Endometrium (tissue), 2 donors: ENCODE data around the gene SLC35E2B.
"Not testable (repeated sequence)": the region's sequence is repeated elsewhere in the genome, so short reads cannot be mapped to it uniquely, and the experiment has no call there.

Experiments
- FAIRE-seq: peaks from 2 replicates; lab custom pipeline; 2012; peaks lifted over from hg19 to GRCh38; lab: Jason Lieb, UNC
- donor health status: control.
- donor health status: control.

The SLC35E2B gene

DNA sequence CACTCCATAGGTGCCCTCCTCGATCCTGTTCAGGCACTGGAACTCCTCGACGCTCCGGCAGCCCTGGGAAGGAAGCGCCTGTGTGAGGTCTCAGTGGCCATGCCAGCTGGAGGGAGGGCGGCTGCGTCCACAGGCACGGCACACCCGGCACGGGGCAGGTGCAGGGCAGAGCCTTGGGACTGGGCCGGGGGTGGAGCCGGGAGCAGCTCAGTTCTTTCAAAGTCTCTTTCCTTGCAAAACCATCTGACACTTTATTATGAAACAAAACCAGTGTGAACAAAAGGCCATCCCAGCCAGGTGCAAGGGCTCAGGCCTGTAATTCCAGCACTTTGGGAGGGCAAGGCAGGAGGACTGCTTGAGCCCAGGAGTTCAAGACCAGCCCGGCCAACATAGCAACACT, 54.1 kb downstream of the SLC35E2B start:
- not testable (repeated sequence) for FAIRE-seq

DNA sequence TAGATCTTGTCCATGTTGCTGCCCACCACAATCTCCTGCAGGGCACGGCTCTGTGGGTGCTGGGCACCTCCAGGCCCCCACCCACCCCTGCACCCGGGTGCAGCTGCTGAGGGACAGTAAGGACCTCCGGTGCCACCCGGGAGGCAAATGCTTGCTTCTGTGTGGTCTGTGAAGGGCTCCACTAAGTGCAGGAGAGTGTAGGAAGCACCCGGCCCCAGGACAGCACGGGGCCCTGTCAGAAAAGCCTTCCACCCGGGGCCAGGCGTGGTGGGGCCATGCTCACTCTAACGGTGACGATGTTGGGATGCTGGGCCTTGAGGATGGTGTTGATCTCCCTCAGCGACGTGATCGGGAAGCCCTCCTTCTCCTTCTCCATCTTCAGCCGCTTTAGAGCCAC, 55.1 kb downstream of the SLC35E2B start:
- FAIRE-seq, result not testable (repeated sequence)

DNA sequence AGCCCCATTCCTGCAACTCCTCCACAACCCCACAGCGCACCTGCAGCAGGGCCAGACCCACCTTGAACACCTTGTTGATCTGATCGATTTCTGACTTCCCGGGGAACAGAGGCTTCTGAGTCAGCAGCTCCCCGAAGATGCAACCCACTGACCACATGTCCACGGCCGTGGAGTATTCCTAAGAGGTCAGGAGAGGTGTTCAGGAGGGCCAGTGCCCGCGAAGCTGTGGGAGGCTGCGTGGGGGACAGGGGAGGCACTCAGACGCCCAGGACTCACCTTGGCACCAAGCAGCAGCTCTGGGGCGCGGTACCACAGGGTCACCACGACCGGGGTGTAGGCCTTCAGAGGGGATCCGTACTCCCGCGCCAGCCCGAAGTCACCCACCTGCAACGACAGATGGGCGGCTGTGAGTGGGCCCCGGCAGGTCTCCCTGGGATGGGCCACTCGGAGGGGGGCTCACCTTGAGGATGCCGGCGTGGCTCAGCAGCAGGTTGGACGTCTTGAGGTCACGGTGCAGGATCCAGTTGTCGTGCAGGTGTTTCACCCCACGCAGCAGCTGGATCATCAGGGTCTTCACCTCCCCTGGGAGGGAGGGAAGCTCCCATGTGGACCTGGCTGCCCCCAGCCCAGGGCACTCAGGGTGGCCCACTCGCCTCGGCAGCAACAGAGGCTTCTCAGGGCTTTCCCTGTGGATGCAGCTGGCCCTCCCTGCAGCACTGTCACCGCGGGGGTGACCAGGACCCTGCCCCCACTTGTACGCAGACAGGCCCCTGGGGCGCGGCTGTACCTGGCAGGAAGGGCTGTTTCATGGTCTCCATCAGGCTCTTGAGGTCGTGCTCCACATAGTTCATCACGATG, 55.7 kb downstream of the SLC35E2B start:
- not testable (repeated sequence) for FAIRE-seq

DNA sequence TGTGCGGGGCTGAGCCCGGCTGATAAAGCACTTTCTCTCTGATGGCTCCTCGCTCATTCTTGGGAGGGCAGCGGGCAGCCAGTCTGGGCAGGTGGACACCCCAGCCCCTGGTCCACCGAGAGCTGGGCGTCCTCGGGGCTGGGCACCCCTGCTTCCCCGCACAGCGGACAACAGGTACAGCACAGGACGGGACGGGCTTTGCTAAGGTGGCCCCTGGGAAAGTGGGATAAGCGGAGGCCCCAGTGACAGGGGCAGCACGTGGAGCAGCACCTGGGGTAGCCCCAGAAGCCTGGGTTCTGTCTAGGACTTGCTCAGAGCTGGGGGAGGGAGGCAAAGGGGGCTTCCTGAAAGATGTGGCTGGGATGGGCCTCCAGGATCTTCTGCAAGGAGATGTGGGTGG, 58.0 kb downstream of the SLC35E2B start:
- not testable (repeated sequence) for FAIRE-seq

DNA sequence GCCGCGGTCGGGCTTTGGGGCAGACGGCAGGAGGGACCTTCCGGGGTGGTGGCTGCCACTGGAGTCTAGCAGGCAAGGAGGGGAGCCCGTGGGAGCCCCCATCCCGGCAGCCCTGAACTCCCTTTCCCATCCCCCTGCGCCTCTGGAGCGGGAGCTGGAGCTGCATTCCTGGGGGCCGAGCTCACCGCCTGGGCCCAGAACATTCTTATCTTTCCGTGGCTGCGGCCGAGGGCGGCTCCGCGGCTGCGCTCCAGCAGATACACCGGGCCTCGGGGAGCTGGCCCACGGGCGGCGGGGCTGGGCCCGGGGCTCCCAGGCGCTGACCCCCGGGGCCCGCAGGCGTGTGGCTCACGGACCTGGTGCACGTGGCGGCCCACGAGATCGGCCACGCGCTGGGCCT, 59.2 kb downstream of the SLC35E2B start:
- not testable (repeated sequence) for FAIRE-seq

DNA sequence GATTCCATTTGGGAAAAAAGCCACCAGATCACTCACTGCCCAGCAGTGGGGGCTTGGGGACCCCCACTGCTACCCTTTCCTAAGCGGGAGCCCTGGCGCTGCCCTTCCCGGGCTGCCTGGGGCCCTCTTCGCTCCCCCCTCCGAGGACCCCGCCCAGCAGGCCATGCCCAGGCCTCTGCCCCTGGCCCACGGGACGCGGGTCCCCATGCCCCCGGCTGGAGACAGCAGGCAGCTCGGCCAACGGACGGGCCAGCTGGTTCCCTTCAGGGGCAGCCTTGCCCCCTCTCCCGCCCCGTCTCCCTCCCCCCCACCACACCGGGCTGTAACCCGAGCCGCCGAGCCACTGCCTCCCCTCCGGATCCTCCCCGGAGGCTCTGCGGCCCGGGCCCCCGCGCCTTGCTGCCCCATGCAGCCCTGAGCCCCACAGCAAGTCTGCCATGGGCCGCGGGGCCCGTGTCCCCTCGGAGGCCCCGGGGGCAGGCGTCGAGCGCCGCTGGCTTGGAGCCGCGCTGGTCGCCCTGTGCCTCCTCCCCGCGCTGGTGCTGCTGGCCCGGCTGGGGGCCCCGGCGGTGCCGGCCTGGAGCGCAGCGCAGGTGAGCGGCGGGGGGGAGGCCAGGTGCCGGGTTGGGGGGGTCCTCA, 60.7 kb downstream of the SLC35E2B start, which contains the start of gene MMP23B:
TSS of gene MMP23B (plus strand) at position 392 of the 639 bp plus-strand sequence. CDS start at position 438, 46 bp downstream.
- FAIRE-seq, result no peak

DNA sequence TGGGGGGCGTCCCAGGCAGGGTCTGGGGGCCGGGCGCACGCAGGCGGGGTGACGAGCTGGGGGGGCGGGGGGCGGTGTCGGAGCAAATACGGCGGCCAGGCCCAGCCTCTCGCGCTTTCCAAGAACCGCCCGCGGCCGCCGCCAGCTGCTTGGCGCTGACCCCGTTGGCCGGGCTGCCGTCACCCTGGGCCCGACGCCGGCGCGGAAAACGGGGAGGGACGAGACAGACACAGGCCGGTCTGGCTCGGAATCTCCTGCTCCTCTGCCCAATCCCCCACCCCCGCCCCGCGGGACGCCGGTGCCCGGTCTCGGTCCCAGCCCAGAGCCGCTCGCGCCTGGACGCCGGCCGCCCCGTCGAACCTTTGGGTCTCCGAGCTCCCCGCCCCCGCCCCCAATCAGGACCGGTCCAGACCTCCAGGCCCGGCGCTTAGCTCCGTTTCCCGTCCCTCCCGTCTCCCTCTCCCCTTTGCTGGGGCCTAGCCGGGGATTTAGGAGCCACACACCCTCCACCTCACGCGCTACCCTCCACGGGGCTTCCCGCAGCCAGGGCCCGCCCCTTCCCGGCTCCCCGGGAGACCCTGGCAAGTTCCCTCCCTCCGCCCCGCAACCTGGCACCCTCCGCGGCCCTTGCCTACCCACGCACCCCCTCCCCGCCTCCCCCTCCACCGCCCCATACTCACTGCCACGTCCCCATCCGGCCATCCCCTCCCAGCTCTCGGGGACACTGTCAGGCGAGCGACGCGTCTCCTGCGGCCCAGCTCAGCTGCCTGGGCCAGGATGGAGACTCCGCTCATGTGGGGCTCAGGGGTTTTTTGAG, 61.4 kb downstream of the SLC35E2B start:
- FAIRE-seq, result no peak

DNA sequence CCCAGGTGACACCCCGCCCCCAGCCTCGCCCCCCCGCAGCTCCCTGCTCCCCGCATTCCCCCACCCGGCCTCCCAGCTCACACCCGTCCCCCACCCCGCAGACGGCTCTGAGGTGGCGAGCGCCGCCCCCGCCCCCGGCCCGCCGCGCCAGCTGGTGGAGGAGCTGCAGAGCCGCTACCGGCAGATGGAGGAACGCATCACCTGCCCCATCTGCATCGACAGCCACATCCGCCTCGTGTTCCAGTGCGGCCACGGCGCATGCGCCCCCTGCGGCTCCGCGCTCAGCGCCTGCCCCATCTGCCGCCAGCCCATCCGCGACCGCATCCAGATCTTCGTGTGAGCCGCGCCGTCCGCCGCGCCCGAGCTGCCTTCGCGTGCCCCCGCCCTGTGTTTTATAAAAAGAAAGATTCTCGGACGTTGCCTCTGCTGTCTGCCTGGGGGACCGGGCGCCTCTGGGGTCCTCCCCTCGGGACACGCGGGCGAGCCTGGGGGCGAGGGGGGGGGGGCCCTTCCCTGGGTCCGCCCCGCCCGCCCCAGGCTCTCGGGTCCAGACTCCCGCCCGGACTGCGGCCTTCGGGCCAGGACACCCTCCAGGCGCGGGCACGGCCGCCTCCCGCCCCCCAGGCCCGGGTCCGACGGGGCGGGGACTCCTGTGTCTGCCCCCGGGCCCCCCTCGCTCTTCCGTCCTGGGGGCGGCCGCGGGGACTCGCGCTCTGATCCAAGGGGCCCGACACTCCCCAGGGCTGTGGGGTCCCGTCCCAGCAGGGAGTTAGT, 62.2 kb downstream of the SLC35E2B start:
- no peak for FAIRE-seq

DNA sequence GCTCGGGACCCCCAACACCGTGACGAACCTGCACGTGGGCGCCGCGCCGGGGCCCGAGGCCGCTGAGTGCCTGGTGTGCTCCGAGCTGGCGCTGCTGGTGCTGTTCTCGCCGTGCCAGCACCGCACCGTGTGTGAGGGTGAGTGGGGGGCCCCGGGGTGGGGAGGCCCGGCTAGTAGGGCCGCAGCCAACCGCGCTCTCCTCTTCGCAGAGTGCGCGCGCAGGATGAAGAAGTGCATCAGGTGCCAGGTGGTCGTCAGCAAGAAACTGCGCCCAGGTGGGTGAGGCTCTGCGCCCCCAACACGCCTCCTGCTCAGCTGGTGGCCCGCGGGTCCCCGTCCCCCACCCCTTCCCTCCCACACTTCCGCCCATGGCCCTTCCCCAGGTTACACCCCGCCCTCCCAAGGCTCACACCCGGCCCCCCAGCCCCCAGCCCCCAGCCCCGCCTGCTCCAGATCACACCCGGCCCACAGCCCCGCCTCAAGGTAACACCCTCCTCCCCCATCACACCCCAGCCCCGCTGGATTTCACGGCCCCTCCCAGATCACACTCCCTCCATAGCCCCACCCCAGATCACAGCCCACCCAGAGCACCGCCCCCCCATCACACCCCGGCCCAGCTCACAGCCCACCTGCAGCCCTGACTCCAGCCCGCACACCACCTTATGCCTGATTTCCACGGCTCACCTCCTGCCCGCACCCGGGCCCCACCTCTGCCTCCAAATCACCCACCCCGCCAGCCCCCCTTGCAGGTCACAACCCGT, 63.0 kb downstream of the SLC35E2B start:
- no peak for FAIRE-seq

DNA sequence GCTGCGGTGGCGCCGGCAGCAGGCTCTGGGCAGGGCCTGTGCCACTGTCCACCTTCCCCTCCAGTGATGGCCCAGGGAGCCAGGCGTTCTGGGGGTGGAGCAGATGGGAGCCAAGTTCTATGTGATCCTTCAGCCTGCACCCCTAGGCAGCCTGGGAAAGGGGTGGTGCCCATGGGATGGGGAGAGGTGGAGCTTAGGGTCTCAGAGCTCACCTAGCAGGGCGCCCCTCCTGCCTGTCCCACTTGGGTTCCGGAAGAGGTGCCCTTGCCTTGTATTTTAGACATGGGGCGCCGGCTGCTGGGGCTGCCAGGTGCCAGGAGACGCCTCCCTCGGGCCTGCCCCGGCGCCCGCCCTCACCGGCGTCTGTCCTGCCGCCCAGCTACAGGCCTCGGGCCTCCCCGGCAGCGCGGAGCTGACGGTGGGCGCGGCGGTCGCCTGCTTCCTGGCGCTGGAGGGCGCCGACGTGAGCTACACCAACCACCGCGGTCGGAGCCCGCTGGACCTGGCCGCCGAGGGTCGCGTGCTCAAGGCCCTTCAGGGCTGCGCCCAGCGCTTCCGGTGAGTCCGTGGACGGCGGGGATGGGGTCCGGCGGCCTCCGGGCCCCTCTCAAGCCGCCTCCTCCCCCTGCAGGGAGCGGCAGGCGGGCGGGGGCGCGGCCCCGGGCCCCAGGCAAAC, 63.7 kb downstream of the SLC35E2B start:
- FAIRE-seq, result no peak

DNA sequence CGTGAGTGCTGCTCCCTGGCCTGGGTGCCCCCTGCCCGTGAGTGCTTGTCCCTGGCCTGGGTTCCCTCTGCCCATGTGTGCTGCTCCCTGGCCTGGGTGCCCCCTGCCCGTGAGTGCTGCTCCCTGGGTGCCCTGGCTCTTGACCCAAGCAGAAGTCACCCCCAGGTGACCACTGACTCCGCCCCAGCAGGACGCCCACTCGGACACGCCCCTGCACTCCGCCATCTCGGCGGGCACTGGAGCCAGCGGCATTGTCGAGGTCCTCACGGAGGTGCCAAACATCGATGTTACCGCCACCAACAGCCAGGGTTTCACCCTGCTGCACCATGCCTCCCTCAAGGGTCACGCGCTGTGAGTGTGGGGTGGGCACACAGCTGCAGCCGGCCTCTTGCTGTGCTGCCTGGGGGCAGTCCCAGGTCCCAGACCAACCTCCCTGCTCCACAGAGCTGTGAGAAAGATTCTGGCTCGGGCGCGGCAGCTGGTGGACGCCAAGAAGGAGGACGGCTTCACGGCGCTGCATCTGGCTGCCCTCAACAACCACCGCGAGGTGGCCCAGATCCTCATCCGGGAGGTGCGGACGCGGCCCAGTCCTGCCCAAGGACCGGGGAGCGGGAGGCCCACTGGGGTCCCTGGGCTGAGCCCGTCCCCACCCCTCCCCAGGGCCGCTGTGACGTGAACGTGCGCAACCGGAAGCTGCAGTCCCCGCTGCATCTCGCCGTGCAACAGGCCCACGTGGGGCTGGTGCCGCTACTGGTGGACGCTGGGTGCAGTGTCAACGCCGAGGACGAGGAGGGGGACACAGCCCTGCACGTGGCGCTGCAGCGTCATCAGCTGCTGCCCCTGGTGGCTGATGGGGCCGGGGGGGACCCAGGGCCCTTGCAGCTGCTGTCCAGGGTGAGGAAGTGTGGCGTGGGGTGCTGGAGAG, 64.5 kb downstream of the SLC35E2B start:
- no peak for FAIRE-seq

DNA sequence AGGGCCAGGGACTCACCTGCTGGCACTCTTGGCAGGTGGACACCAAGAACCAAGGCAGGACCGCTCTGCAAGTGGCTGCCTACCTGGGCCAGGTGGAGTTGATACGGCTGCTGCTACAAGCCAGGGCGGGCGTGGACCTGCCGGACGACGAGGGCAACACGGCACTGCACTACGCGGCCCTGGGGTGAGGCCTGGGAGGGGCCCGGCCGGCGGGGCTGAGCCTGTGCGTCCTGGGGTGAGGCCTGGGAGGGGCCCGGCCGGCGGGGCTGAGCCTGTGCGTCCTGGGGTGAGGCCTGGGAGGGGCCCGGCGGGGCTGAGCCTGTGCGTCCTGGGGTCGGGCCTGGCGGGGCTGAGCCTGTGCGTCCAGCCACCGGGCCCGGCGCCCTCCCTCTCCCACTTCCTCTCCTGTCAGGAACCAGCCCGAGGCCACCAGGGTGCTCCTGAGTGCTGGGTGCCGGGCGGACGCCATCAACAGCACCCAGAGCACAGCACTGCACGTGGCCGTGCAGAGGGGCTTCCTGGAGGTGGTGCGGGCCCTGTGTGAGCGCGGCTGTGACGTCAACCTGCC, 65.2 kb downstream of the SLC35E2B start:
- no peak for FAIRE-seq

DNA sequence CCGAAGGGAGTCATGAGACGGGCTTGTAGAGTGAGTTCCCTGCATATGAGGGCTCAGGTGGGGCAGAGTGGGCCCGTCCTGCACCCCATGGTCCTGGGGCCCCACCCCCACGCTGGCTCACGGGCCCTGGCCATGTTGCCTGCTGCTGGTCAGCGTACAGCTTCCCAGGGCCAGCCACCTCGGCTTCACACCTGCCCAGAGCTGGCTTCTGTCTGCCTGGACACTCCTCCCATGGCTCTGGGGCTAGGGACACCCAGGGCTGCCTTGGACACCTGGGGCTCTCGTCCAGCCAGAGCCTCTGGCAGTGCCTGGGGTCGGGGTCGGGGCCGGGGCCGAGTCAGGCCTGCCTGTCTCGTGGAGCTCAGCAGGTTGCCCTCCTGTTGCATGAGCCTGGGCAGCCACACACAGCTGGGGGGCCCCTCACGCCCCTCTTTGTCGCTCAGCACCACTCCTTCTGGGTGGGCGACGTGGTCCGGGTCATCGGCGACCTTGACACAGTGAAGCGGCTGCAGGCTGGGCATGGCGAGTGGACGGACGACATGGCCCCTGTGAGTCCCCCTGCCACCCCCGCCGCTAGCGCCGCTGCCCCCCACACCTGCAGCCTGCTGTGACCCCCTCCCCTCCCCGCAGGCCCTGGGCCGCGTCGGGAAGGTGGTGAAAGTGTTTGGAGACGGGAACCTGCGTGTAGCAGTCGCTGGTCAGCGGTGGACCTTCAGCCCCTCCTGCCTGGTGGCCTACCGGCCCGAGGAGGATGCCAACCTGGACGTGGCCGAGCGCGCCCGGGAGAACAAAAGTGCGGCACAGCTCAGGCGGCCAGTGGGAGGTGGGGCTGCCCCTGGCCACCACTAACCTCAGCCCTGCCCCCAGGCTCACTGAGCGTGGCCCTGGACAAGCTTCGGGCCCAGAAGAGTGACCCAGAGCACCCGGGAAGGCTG, 66.1 kb downstream of the SLC35E2B start:
- FAIRE-seq, result no peak

DNA sequence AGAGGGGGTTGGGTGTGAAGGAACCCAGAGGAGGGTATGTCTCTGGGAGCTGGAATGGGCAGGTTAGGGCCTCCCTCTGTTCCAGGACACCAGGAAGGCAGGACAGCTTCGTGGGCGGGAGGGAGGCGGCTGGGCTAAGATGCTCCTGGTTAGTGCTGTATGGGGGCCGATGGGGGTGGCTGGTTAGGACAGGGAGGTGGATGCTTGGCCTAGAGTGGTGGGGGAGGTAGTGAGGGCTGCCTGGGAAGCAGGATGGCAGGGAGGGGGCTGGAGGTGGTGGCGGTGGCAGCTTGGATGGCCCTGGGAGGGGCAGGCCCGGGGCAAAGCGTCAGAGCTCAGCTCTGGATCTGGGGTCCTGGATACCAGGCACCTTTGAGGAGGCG, 66.8 kb downstream of the SLC35E2B start:
- no peak for FAIRE-seq

DNA sequence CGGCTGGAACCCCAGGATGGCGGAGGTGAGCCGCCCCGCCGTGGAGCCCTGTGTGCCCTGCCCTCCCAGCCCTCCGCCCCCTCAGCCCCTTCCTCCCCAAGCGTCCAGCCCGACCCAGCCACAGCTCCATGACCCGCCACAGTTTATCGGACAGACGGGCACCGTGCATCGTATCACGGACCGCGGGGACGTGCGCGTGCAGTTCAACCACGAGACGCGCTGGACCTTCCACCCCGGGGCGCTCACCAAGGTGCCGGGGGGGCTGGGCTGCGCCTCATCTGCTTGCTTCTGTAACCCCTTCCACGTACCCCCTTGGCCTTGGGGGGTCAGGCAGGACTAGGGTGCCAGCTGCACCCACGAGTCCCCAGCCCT, 67.2 kb downstream of the SLC35E2B start:
- no peak for FAIRE-seq

DNA sequence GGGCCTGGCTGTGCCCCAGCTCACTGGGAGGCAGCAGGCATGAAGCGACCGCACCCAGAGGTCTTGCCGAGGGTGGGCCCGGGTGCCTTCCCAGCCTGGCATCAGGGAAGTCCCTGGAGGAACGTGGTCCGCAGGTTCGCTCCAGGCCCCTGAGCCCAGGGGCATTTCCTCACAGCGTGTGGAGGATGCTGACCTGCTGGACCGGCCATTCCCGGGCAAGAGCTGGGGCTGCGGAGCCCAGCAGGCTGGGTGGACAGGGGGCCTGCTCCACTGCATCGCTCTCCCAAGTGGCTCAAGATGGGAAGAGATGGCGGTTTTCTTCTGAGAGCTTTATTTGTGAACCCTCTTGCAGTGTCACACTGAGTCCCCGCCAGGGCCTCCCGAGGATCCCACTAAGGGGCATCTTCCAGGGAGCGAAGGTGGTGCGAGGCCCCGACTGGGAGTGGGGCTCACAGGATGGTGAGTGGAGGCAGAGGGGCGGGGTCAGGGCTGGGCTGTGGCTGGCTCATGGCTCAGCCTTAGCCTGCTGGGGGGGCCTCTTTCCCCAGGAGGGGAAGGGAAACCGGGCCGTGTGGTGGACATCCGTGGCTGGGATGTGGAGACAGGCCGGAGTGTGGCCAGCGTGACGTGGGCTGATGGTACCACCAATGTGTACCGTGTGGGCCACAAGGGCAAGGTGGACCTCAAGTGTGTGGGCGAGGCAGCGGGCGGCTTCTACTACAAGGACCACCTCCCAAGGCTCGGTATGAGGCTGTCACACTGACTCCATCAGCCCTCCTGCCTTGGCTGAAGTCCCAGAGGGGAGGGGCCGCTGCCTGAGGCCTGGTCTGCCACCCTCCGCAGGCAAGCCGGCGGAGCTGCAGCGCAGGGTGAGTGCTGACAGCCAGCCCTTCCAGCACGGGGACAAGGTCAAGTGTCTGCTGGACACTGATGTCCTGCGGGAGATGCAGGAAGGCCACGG, 67.9 kb downstream of the SLC35E2B start:
- no peak for FAIRE-seq
